ENCODE data around the gene B4GAT1. TPM values are rescaled to one million over a fixed set of nuclear protein-coding genes. Genes with fewer than 3 reads are reported as not detected.

Gene B4GAT1
- total and polyA plus RNA-seq, 4 donors, result 12.0 to 20.8 (median 17.6) TPM

GRCh38 chr11:66311965-66312548 lies 35.4 kb downstream of the B4GAT1 start:
- under 1% methylated on average over 44 of the region's 44 CpGs for WGBS
- Histone ChIP-seq H3K36me3 (ENCODE audit: control insufficient read depth in 4 of 4, insufficient read depth in 3 of 4, low read depth in 1 of 4, low read length in 3 of 4) (no peaks in the 10 kb centered on the region), H3K27ac (ENCODE audit: low read depth in 1 of 2, low read length in 2 of 2) (peak overlapping the region; percentile 79 to 86), H3K4me1 (ENCODE audit: control insufficient read depth in 4 of 4, insufficient read depth in 4 of 4, low read length in 3 of 4) (peaks cover 0 to 12% (median 5%) of the 10 kb centered on the region in 4 donors), H3K4me3 (ENCODE audit: low read depth in 1 of 3, low read length in 3 of 3) (peak overlapping the region; percentile 44 to 63 (median 57)), H3K27me3 (ENCODE audit: control insufficient read depth in 4 of 4, insufficient read depth in 4 of 4, low read length in 3 of 4) (no peaks in the 10 kb centered on the region), H3K9ac (ENCODE audit: low read depth in 1 of 2, low read length in 2 of 2) (peak overlapping the region in 1 of 2 donors; percentile 26), H3K9me3 (ENCODE audit: control insufficient read depth in 4 of 4, low read length in 3 of 4) (no peaks in the 10 kb centered on the region)
- TF ChIP-seq, protein P1, sequence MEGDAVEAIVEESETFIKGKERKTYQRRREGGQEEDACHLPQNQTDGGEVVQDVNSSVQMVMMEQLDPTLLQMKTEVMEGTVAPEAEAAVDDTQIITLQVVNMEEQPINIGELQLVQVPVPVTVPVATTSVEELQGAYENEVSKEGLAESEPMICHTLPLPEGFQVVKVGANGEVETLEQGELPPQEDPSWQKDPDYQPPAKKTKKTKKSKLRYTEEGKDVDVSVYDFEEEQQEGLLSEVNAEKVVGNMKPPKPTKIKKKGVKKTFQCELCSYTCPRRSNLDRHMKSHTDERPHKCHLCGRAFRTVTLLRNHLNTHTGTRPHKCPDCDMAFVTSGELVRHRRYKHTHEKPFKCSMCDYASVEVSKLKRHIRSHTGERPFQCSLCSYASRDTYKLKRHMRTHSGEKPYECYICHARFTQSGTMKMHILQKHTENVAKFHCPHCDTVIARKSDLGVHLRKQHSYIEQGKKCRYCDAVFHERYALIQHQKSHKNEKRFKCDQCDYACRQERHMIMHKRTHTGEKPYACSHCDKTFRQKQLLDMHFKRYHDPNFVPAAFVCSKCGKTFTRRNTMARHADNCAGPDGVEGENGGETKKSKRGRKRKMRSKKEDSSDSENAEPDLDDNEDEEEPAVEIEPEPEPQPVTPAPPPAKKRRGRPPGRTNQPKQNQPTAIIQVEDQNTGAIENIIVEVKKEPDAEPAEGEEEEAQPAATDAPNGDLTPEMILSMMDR (IDR thresholded peaks at IDR 0.05; ENCODE audit: low read depth, low read length, missing input control), result peak; percentile 95
- TF ChIP-seq YY1 (IDR thresholded peaks at IDR 0.05) (peak; percentile 56), RAD21 (IDR thresholded peaks at IDR 0.05) (peak; percentile 96 to 97), JUND (IDR thresholded peaks at IDR 0.05) (no peak), MAX (IDR thresholded peaks at IDR 0.05) (peak; percentile 50), TAF1 (conservative IDR thresholded peaks at IDR 0.05) (peak; percentile 26), HNF4A (conservative IDR thresholded peaks at IDR 0.05) (no peak), RXRA (IDR thresholded peaks at IDR 0.05) (no peak), SP1 (IDR thresholded peaks at IDR 0.05) (peak; percentile 77), ZBTB33 (IDR thresholded peaks at IDR 0.05) (no peak)
- TF ChIP-seq, protein P2, sequence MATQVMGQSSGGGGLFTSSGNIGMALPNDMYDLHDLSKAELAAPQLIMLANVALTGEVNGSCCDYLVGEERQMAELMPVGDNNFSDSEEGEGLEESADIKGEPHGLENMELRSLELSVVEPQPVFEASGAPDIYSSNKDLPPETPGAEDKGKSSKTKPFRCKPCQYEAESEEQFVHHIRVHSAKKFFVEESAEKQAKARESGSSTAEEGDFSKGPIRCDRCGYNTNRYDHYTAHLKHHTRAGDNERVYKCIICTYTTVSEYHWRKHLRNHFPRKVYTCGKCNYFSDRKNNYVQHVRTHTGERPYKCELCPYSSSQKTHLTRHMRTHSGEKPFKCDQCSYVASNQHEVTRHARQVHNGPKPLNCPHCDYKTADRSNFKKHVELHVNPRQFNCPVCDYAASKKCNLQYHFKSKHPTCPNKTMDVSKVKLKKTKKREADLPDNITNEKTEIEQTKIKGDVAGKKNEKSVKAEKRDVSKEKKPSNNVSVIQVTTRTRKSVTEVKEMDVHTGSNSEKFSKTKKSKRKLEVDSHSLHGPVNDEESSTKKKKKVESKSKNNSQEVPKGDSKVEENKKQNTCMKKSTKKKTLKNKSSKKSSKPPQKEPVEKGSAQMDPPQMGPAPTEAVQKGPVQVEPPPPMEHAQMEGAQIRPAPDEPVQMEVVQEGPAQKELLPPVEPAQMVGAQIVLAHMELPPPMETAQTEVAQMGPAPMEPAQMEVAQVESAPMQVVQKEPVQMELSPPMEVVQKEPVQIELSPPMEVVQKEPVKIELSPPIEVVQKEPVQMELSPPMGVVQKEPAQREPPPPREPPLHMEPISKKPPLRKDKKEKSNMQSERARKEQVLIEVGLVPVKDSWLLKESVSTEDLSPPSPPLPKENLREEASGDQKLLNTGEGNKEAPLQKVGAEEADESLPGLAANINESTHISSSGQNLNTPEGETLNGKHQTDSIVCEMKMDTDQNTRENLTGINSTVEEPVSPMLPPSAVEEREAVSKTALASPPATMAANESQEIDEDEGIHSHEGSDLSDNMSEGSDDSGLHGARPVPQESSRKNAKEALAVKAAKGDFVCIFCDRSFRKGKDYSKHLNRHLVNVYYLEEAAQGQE (IDR thresholded peaks at IDR 0.05), result peak; percentile 64
- DNase-seq (ENCODE audit: low spot score), result peak; percentile 93

- Histone ChIP-seq H3K27me3 (ENCODE audit: control insufficient read depth in 4 of 4, insufficient read depth in 4 of 4, low read length in 3 of 4) (no peaks in the 10 kb centered on the region), H3K27ac (ENCODE audit: low read depth in 1 of 2, low read length in 2 of 2) (peak overlapping the region; percentile 79 to 86), H3K4me1 (ENCODE audit: control insufficient read depth in 4 of 4, insufficient read depth in 4 of 4, low read length in 3 of 4) (peaks cover 0 to 12% (median 5%) of the 10 kb centered on the region in 4 donors), H3K36me3 (ENCODE audit: control insufficient read depth in 4 of 4, insufficient read depth in 3 of 4, low read depth in 1 of 4, low read length in 3 of 4) (no peaks in the 10 kb centered on the region), H3K9ac (ENCODE audit: low read depth in 1 of 2, low read length in 2 of 2) (no peak overlapping the region), H3K9me3 (ENCODE audit: control insufficient read depth in 4 of 4, low read length in 3 of 4) (no peaks in the 10 kb centered on the region), H3K4me3 (ENCODE audit: low read depth in 1 of 3, low read length in 3 of 3) (peak overlapping the region in 2 of 3 donors; percentile 44 to 63)
- 31% methylated on average over 26 of the region's 26 CpGs for WGBS
- DNase-seq (ENCODE audit: low spot score), result no peak
- TF ChIP-seq RAD21 (IDR thresholded peaks at IDR 0.05), result no peak
- no peak for TF ChIP-seq JUND (IDR thresholded peaks at IDR 0.05)
- no peak for TF ChIP-seq SP1 (IDR thresholded peaks at IDR 0.05)
- no peak for TF ChIP-seq YY1 (IDR thresholded peaks at IDR 0.05)
- TF ChIP-seq, protein P1 (IDR thresholded peaks at IDR 0.05; ENCODE audit: low read depth, low read length, missing input control), result no peak
- TF ChIP-seq EGR1 (IDR thresholded peaks at IDR 0.05; ENCODE audit: low read depth in 2 of 2), result no peak
- TF ChIP-seq, protein P3, sequence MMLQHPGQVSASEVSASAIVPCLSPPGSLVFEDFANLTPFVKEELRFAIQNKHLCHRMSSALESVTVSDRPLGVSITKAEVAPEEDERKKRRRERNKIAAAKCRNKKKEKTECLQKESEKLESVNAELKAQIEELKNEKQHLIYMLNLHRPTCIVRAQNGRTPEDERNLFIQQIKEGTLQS (IDR thresholded peaks at IDR 0.05), result no peak
- TF ChIP-seq NR2F2 (IDR thresholded peaks at IDR 0.05), result no peak
- TF ChIP-seq HNF4A (conservative IDR thresholded peaks at IDR 0.05), result no peak
- TF ChIP-seq HNF4G (IDR thresholded peaks at IDR 0.05), result no peak
- TF ChIP-seq GABPA (IDR thresholded peaks at IDR 0.05 in 1 of 2, conservative IDR thresholded peaks at IDR 0.05 in 1 of 2), result no peak
- no peak for TF ChIP-seq ZBTB33 (IDR thresholded peaks at IDR 0.05)
- no peak for TF ChIP-seq FOXA2 (IDR thresholded peaks at IDR 0.05)
Observed at GRCh38 chr11:66311470-66311964, 35.9 kb downstream of the B4GAT1 start.

Measured in liver (tissue), 9 donors.